Smooth muscle cell (in vitro differentiated cells): ENCODE results near the gene ZNF112. TPM values are rescaled to one million over a fixed set of nuclear protein-coding genes. Genes with fewer than 3 reads are reported as not detected.
A peak's percentile ranks its signal among the peaks of the same experiment; 100 is the strongest.

Experiments used
- DNase-seq: peaks from one replicate; lab custom pipeline; 2025; ENCODE audit not compliant: unreplicated experiment; lab: John Stamatoyannopoulos, UW
- H2AFZ ChIP-seq: fragments of 200-600 bp; sonication (generic); 2 replicates; pipeline ENCODE4 v1.6.0; 2016; ENCODE audit warnings: antibody characterized with exemption, low read depth, mild to moderate bottlenecking
- H3F3A ChIP-seq: fragments of 200-600 bp; sonication (generic); 2 replicates; pipeline ENCODE4 v1.6.0; 2017; ENCODE audit warnings: antibody characterized with exemption, low read depth
- H3K27ac ChIP-seq: fragments of 200-600 bp; sonication (generic); 2 replicates; pipeline ENCODE4 v1.5.1; 2016; ENCODE audit warnings: low read depth, mild to moderate bottlenecking
- H3K27me3 ChIP-seq: fragments of 200-600 bp; sonication (generic); 2 replicates; pipeline ENCODE4 v1.6.1; 2016; ENCODE audit warnings: low read depth, mild to moderate bottlenecking
- H3K36me3 ChIP-seq: fragments of 200-600 bp; sonication (generic); 2 replicates; pipeline ENCODE4 v1.5.1; 2016; ENCODE audit warnings: low read depth
- H3K4me1 ChIP-seq: fragments of 200-600 bp; sonication (generic); 2 replicates; pipeline ENCODE4 v1.5.1; 2016; ENCODE audit warnings: low read depth
- H3K4me2 ChIP-seq: fragments of 200-600 bp; sonication (generic); 2 replicates; pipeline ENCODE4 v1.6.0; 2016; ENCODE audit warnings: mild to moderate bottlenecking
- H3K4me3 ChIP-seq: fragments of 200-600 bp; sonication (generic); 2 replicates; pipeline ENCODE4 v1.5.1; 2016; ENCODE audit warnings: mild to moderate bottlenecking
- H3K79me2 ChIP-seq: fragments of 200-600 bp; sonication (generic); 2 replicates; pipeline ENCODE4 v1.6.0; 2016; ENCODE audit warnings: low read depth, mild to moderate bottlenecking
- H3K9ac ChIP-seq: fragments of 200-600 bp; sonication (generic); 2 replicates; pipeline ENCODE4 v1.6.0; 2016; ENCODE audit warnings: low read depth
- H3K9me3 ChIP-seq: fragments of 200-600 bp; sonication (generic); replicated peaks from 2 replicates; pipeline ENCODE4 v1.5.1; 2016; ENCODE audit warnings: low read depth
- H4K20me1 ChIP-seq: fragments of 200-600 bp; sonication (generic); 2 replicates; pipeline ENCODE4 v1.6.0; 2016; ENCODE audit warnings: low read depth
- CTCF ChIP-seq: fragments of 200-600 bp; sonication (generic); IDR thresholded peaks from 2 replicates; pipeline ENCODE4 v1.5.1; 2017; ENCODE audit warnings: borderline replicate concordance, mild to moderate bottlenecking, antibody characterized with exemption; ENCODE audit not compliant: insufficient read depth, poor library complexity, severe bottlenecking
- WGBS: methylation state at CpG from one replicate; pipeline ENCODE4 v1.1.7; 2016; ENCODE audit warnings: low lambda C conversion rate; 5-methylcytosine and 5-hydroxymethylcytosine counted together
- polyA plus RNA-seq: library from polyadenylated mRNA; unstranded; fragments of >200 nt; fragmentation: Nextera tagmentation; extraction: Ambion mirVana; gene quantifications from 2 replicates; pipeline ENCODE4 v1.2.1, GENCODE V29; 2016
- total RNA-seq: library from RNA; depleted of rRNA; stranded (reverse); fragments of >200 nt; gene quantifications from 2 replicates; pipeline ENCODE4 v1.2.3, GENCODE V29; 2014

ZNF112 gene
- total and polyA plus RNA-seq, 2 experiments from 2014 or later, result 2.2 to 6.9 TPM

- H3K27me3 ChIP-seq, result no peaks in the 10 kb centered on the region
- peak overlapping the region; percentile 28 for H2AFZ ChIP-seq
These were observed 52.4 kb downstream of the ZNF112 start for GRCh38 chr19:44303976-44304568.

GRCh38 chr19:44303320-44303719, 53.2 kb downstream of the ZNF112 start:
- Histone ChIP-seq H3K4me2 (peak overlapping the region; percentile 84), H3K9me3 (no peaks in the 10 kb centered on the region), H3K4me3 (peak overlapping the region; percentile 61), H4K20me1 (no peaks in the 10 kb centered on the region), H3K4me1 (peaks cover 9% of the 10 kb centered on the region), H3K9ac (no peak overlapping the region), H3F3A (peaks cover 5% of the 10 kb centered on the region), H3K36me3 (peaks cover 8% of the 10 kb centered on the region), H2AFZ (no peak overlapping the region), H3K79me2 (no peaks in the 10 kb centered on the region), H3K27ac (no peak overlapping the region), H3K27me3 (no peaks in the 10 kb centered on the region)
- no peak for TF ChIP-seq CTCF
- DNase-seq, result no peak
- 62% methylated on average over 4 of the region's 4 CpGs for WGBS

More at GRCh38 chr19:44303976-44304568, 52.4 kb downstream of the ZNF112 start:
- Histone ChIP-seq H3K27ac (peak overlapping the region; percentile 74), H3K4me3 (peak overlapping the region; percentile 61), H3F3A (peaks cover 5% of the 10 kb centered on the region), H3K4me1 (peaks cover 9% of the 10 kb centered on the region), H3K79me2 (no peaks in the 10 kb centered on the region), H3K4me2 (peak overlapping the region; percentile 84), H4K20me1 (no peaks in the 10 kb centered on the region), H3K36me3 (peaks cover under 1% of the 10 kb centered on the region), H3K9me3 (no peaks in the 10 kb centered on the region), H3K9ac (peak overlapping the region; percentile 41)
- no peak for TF ChIP-seq CTCF
- under 1% methylated on average over 11 of the region's 11 CpGs for WGBS
- DNase-seq, result peak; percentile 7

GRCh38 chr19:44284968-44285367, 71.5 kb downstream of the ZNF112 start:
- H3K4me3 ChIP-seq, result no peak overlapping the region
- H2AFZ ChIP-seq, result no peak overlapping the region
- H3K79me2 ChIP-seq, result no peaks in the 10 kb centered on the region
- peaks cover 22% of the 10 kb centered on the region for H3K36me3 ChIP-seq
- no peaks in the 10 kb centered on the region for H3F3A ChIP-seq
- no peaks in the 10 kb centered on the region for H3K27me3 ChIP-seq
- H3K9me3 ChIP-seq, result no peaks in the 10 kb centered on the region
- no peak overlapping the region for H3K27ac ChIP-seq
- no peak for DNase-seq
- WGBS, result 41% methylated on average over 4 of the region's 4 CpGs
- H3K4me2 ChIP-seq, result peak overlapping the region; percentile 17
- no peaks in the 10 kb centered on the region for H3K4me1 ChIP-seq
- no peak overlapping the region for H3K9ac ChIP-seq
- TF ChIP-seq CTCF, result no peak
- no peaks in the 10 kb centered on the region for H4K20me1 ChIP-seq

GRCh38 chr19:44282846-44283245, 73.6 kb downstream of the ZNF112 start:
- Histone ChIP-seq H3K27me3 (no peaks in the 10 kb centered on the region), H3F3A (no peaks in the 10 kb centered on the region), H3K9ac (no peak overlapping the region), H3K79me2 (no peaks in the 10 kb centered on the region), H3K27ac (no peak overlapping the region), H3K4me3 (no peak overlapping the region), H3K9me3 (no peaks in the 10 kb centered on the region), H3K36me3 (peaks cover 6% of the 10 kb centered on the region), H3K4me2 (no peak overlapping the region), H3K4me1 (no peaks in the 10 kb centered on the region), H4K20me1 (no peaks in the 10 kb centered on the region), H2AFZ (no peak overlapping the region)
- WGBS, result 79% methylated on average over 3 of the region's 3 CpGs
- no peak for TF ChIP-seq CTCF
- DNase-seq, result no peak
